Astrocyte of the cerebellum (primary cell): ENCODE data around the gene SCAI.
"Not testable (repeated sequence)": the region's sequence is repeated elsewhere in the genome, so short reads cannot be mapped to it uniquely, and the experiment has no call there.

ENCODE experiments used
- DNase-seq: peaks from one replicate; pipeline ENCODE4 v3.0.0-alpha.2; 2011; ENCODE audit warnings: low read depth
- H3K4me3 ChIP-seq: 2 replicates; pipeline ENCODE4 v1.5.1; 2011; ENCODE audit warnings: mild to moderate bottlenecking, low read depth, low read length, moderate library complexity
- CTCF ChIP-seq: IDR thresholded peaks from 2 replicates; pipeline ENCODE4 v1.5.1; 2012; ENCODE audit warnings: low read length, low read depth, moderate library complexity, mild to moderate bottlenecking; ENCODE audit errors: missing control alignments
- in situ Hi-C: cut with HindIII; loops from 2 replicates; pipeline ENCODE4 v1.10.0; 2017; ENCODE audit warnings: low sequenced_read_pairs

Gene SCAI

GRCh38 chr9:125088752-125089151, 54.6 kb downstream of the SCAI start:
- TF ChIP-seq CTCF, result no peak
- in situ Hi-C loops, result no loop called here
- no peak for DNase-seq
- no peak overlapping the region for H3K4me3 ChIP-seq

DNA sequence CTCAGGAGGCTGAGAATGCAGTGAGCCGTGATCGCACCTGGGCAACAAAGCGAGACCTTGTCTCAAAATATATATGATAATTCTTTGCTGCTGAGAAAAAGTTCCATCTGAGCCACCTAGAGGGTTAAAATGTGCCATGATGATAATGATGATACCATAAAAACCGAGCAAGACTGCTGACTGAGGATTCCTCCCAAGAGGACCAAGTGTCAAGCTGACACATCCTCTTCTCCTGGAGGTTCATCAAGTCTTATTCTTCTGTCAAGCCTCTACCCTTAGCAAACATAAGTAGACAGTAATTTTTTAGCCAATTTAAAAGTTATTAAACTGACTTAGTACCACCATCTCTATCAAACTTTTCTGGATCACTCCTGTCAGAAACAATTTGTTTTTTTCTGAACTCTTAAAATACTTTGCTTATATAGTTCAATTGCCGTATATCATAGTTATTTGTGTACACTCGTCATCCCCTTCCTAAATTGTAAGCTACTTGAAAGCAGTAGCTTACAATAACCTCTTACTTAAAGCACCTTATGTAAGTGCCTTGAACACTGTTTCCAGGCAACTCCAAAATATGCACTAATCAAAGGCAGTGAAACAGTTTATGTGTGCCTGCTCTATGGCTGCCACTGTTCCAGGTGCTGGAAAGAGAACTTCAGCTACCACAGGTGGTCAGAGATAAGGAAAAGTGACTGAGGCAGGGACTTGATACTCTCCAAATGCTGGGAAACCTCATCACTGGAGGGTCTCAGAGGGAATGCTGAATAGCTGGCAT, 57.4 kb downstream of the SCAI start:
- in situ Hi-C loops, result no loop called here
- DNase-seq, result no peak
- H3K4me3 ChIP-seq, result no peak overlapping the region
- no peak for TF ChIP-seq CTCF

DNA sequence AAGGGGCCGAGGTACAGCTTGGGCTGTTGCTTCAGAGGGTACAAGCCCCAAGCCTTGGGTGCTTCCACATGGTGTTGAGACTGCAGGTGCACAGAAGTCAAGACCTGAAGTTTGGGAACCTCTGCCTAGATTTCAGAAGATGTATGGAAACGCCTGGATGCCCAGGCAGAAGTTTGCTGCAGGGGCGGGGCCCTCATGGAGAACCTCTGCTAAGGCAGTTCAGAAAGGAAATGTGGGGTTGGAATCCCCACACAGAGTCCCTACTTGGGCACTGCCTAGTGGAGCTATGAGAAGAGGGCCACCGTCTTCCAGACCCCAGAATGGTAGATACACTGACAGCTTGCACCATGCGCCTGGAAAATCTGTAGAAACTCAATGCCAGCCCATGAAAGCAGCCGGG, 61.1 kb downstream of the SCAI start:
- DNase-seq, in situ Hi-C loops, H3K4me3 ChIP-seq: not testable (repeated sequence)

DNA sequence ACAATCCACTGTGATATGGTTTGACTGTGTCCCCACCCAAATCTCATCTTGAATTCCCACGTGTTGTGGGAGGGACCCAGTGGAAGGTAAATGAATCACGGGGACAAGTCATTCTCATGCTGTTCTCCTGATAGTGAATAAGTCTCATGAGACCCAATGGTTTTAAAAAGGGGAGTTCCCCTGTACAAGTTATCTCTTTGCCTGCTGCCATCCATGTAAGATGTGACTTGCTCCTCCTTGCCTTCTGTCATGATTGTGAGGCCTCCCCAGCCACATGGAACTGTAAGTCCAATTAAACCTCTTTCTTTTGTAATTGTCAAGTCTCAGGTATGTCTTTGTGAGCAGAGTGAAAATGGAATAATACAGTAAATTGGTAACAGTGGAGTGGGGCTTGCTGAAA, 62.5 kb downstream of the SCAI start:
- in situ Hi-C loops, DNase-seq: not testable (repeated sequence)

GRCh38 chr9:125079931-125080330, 63.4 kb downstream of the SCAI start:
- DNase-seq, result no peak
- TF ChIP-seq CTCF, result no peak
- no peak overlapping the region for H3K4me3 ChIP-seq
- in situ Hi-C loops, result no loop called here

More for the DNA sequence above, 62.5 kb downstream of the SCAI start:
- not testable (repeated sequence) for H3K4me3 ChIP-seq

- in situ Hi-C loops, result no loop called here
- TF ChIP-seq CTCF, result no peak
- DNase-seq, result no peak
- H3K4me3 ChIP-seq, result no peak overlapping the region
Observed at GRCh38 chr9:125075997-125076396, 67.3 kb downstream of the SCAI start.

- DNase-seq, result no peak
- in situ Hi-C loops, result no loop called here
- H3K4me3 ChIP-seq, result no peak overlapping the region
- no peak for TF ChIP-seq CTCF
Observed at GRCh38 chr9:125074976-125075375, 68.4 kb downstream of the SCAI start.
